Measurements from ENCODE around the gene PRKCD. TPM values are rescaled to one million over a fixed set of nuclear protein-coding genes. Genes with fewer than 3 reads are reported as not detected.

The PRKCD gene
- total RNA-seq, 1 donor from 2014 or later: 5.4 TPM

DNA sequence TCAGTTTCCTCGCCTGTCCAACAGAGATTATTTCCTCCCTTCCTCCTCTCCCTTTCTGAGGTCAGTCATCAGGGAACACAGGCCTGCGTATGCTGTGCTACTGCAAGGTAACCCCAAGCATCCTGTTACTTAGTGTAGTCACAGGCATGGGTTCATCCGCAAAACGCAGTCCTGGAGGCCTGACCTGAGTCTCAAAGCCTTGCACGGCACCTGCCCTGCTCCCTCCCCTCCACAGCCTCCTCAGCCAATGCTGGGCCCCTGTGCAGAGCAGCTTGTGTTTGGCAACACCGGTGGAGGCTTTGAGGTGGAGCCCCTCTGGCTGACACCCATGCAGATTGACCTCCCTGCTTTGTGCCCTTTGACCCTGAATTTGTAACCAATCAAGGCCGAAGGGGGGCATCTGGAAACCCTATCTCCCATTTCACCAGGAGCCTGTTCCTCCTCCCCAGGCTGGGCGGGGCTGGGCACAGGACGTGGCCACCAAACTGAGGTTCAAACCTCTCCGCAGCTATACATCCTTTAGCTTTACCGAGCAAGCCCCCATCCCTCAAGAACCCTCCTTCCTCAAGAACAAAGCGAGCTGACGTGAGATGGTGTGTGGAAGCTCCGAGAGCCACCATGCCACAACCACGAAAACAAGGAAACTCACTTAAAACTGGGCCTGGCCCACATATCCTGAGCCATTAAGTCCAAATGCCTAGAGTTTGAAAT is 73.3 kb downstream of the PRKCD start:
- Mint-ChIP-seq H3K27me3 (ENCODE audit: unreplicated experiment) (peaks cover 6% of the 10 kb centered on the region), H3K4me1 (ENCODE audit: low read depth, unreplicated experiment) (peaks cover 2% of the 10 kb centered on the region), H3K36me3 (ENCODE audit: unreplicated experiment) (peaks cover 3% of the 10 kb centered on the region), H3K9me3 (ENCODE audit: unreplicated experiment) (peaks cover 12% of the 10 kb centered on the region), H3K4me3 (ENCODE audit: unreplicated experiment) (no peak overlapping the region), H3K27ac (ENCODE audit: unreplicated experiment) (peak overlapping the region; percentile 38)
- no peak for TF ChIP-seq CTCF (IDR thresholded peaks at IDR 0.05; ENCODE audit: partially characterized antibody, unreplicated experiment)
- no peak for DNase-seq

GRCh38 chr3:53234841-53235232 is 73.8 kb downstream of the PRKCD start:
- DNase-seq: no peak
- H3K4me3 Mint-ChIP-seq (ENCODE audit: unreplicated experiment): no peak overlapping the region
- no peak overlapping the region for H3K27ac Mint-ChIP-seq (ENCODE audit: unreplicated experiment)
- peaks cover 12% of the 10 kb centered on the region for H3K9me3 Mint-ChIP-seq (ENCODE audit: unreplicated experiment)
- peaks cover 3% of the 10 kb centered on the region for H3K36me3 Mint-ChIP-seq (ENCODE audit: unreplicated experiment)
- peaks cover 2% of the 10 kb centered on the region for H3K4me1 Mint-ChIP-seq (ENCODE audit: low read depth, unreplicated experiment)
- peaks cover 6% of the 10 kb centered on the region for H3K27me3 Mint-ChIP-seq (ENCODE audit: unreplicated experiment)
- TF ChIP-seq CTCF (IDR thresholded peaks at IDR 0.05; ENCODE audit: partially characterized antibody, unreplicated experiment): no peak

DNA sequence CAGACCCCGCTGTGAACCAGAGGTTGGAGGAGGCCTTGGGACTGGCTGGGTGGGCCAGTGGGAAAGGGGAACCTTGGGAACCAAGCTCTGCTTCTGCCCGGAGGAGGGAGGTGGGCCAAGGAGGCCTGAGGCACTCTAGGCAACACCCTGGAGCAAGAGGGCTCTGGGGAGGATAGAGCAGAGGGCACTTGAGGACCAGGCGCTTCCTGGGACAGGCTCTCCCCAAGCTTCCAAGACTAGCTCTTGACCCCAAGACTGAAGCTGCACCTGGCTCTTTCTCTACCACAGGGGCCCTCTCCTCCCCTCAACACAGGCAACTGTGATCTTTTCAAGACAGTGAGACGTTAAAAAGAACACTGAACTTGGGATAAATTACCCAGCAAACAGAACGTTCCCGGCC is 74.5 kb downstream of the PRKCD start:
- TF ChIP-seq CTCF (IDR thresholded peaks at IDR 0.05; ENCODE audit: partially characterized antibody, unreplicated experiment): no peak
- peaks cover 10% of the 10 kb centered on the region for H3K9me3 Mint-ChIP-seq (ENCODE audit: unreplicated experiment)
- peaks cover 2% of the 10 kb centered on the region for H3K4me1 Mint-ChIP-seq (ENCODE audit: low read depth, unreplicated experiment)
- peak overlapping the region; percentile 66 for H3K27ac Mint-ChIP-seq (ENCODE audit: unreplicated experiment)
- no peak overlapping the region for H3K4me3 Mint-ChIP-seq (ENCODE audit: unreplicated experiment)
- H3K36me3 Mint-ChIP-seq (ENCODE audit: unreplicated experiment): peaks cover 3% of the 10 kb centered on the region
- DNase-seq: no peak
- peaks cover 6% of the 10 kb centered on the region for H3K27me3 Mint-ChIP-seq (ENCODE audit: unreplicated experiment)

DNA sequence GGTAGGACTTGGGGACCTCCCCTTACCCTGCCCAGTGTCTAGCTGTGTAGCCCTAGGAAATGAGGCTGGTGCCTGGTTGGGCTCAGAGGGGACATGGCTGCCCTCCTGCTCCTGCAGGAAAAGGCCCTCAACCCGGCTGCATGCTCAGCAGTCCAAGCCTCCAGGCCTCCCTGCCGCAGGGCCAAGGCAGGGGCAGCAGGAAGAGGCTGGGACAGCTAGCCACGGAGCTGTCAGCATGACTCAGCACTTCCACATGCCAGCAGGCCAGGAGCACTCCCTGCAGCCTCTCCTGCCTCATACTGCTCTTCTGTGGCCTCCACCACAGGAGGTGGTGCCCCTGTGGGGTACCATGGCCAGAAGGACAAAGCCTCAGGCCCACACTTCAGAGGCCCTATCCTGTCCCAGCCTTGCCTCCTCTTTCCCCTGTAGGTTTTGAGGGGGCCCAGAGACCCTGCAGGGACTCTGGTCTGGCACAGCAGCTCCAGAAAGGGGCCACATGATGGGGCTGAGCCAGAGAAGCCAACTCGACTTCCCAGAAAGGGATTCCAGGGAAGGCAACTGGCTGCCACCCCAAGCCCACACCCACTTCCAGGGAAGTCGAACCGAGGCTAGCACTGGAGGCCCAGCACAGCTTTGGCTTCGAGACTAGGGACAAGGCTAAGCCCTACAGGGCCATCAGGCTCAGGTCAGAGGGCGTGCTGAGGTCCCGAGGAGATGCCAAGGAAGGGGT is 75.3 kb downstream of the PRKCD start:
- H3K27me3 Mint-ChIP-seq (ENCODE audit: unreplicated experiment): peaks cover 5% of the 10 kb centered on the region
- H3K27ac Mint-ChIP-seq (ENCODE audit: unreplicated experiment): peak overlapping the region; percentile 8
- peaks cover 3% of the 10 kb centered on the region for H3K36me3 Mint-ChIP-seq (ENCODE audit: unreplicated experiment)
- no peak for DNase-seq
- H3K4me1 Mint-ChIP-seq (ENCODE audit: low read depth, unreplicated experiment): peaks cover 2% of the 10 kb centered on the region
- no peak overlapping the region for H3K4me3 Mint-ChIP-seq (ENCODE audit: unreplicated experiment)
- H3K9me3 Mint-ChIP-seq (ENCODE audit: unreplicated experiment): peaks cover 10% of the 10 kb centered on the region
- TF ChIP-seq CTCF (IDR thresholded peaks at IDR 0.05; ENCODE audit: partially characterized antibody, unreplicated experiment): no peak
